Pancreas (tissue), 10 donors: Measurements from ENCODE around the gene MORC2. TPM values are rescaled to one million over a fixed set of nuclear protein-coding genes. Genes with fewer than 3 reads are reported as not detected.

Experiments
- ATAC-seq, 4 donors: fragments of 200-7000 bp; cut with Tn5 transposase; one replicate each; pipeline versions ENCODE4 v1.8.0 to v1.9.1; 2020; ENCODE audit warnings: mild to moderate bottlenecking in 4 of 4, moderate library complexity in 4 of 4
- DNase-seq, 6 donors: peaks; one replicate each; pipeline ENCODE4 v3.0.0-alpha.2; 2020
- FAIRE-seq: peaks from 2 replicates; lab custom pipeline; 2012; peaks lifted over from hg19 to GRCh38; lab: Jason Lieb, UNC
- H3K27ac ChIP-seq, 4 donors: fragments of 200-600 bp; sonication (generic); 1 replicate in 3 of 4; 2 replicates in 1 of 4; pipeline versions ENCODE4 v1.5.0 to v1.8.0; 2020
- H3K27me3 ChIP-seq, 4 donors: fragments of 200-600 bp; one replicate each; pipeline ENCODE4 v1.8.0; 2021
- H3K36me3 ChIP-seq, 3 donors: fragments of 200-600 bp; sonication (generic) in 1 of 3; one replicate each; pipeline versions ENCODE4 v1.5.0 to v1.8.0; 2020 to 2021
- H3K4me1 ChIP-seq, 3 donors: fragments of 200-600 bp; one replicate each; pipeline ENCODE4 v1.8.0; 2021
- H3K4me3 ChIP-seq, 4 donors: fragments of 200-600 bp; sonication (generic) in 2 of 4; one replicate each; pipeline versions ENCODE4 v1.5.0 to v1.8.0; 2020 to 2021
- H3K9me3 ChIP-seq, 4 donors: fragments of 200-600 bp; one replicate each; pipeline ENCODE4 v1.8.0; 2021
- WGBS, 2 donors: extraction: QIAGEN DNeasy Blood & Tissue Kit; methylation state at CpG; one replicate each; pipeline ENCODE4 v1.1.7; 2013; 5-methylcytosine and 5-hydroxymethylcytosine counted together
- intact Hi-C, 3 donors: fragments of 100-400 bp; cut with DNase I; formaldehyde crosslinking; loops; one replicate each; pipeline versions ENCODE4 v1.11.1 to v1.14.2; 2022
- polyA plus RNA-seq, 2 donors: library from polyadenylated mRNA; stranded (reverse); fragments of 200-250 nt; gene quantifications; one replicate each; pipeline ENCODE4 v1.2.3, GENCODE V29; 2013
- total RNA-seq, 6 donors: library from RNA; stranded (reverse); fragmentation: NEBNext Ultra II Directional in 4 of 6; extraction: Animal tissue kit (Norgen Biotek cat#: 25700) in 4 of 6; gene quantifications; one replicate each; pipeline versions ENCODE4 v1.2.1 to v1.2.4, GENCODE V29; 2021 to 2023
- TF ChIP-seq, protein P1 (sequence below), 4 donors: fragments of 200-600 bp; sonication (generic) in 3 of 4; IDR thresholded peaks; one replicate each; pipeline versions ENCODE4 v1.5.0 to v1.8.0; 2021; ENCODE audit warnings: antibody characterized with exemption in 4 of 4
- donor health status: healthy with polysubstance abuse.
- donor health status: DM: no; HTN: no; CAD: no; lungs with moderate emphysema.
- donor health status: DM: no; HTN: no; CAD: no.
- donor health status: control.
- donor health status: control.
- donor health status: Bipolar disorder and iron deficiency.
- donor health status: DM: yes; HTN: yes; CAD: no.
- donor health status: DM: no; HTN: no; CAD: no.
- donor health status: DM: no; HTN: no; CAD: no.
- donor health status: DM: yes; HTN: yes; CAD: no.

The MORC2 gene
- total and polyA plus RNA-seq, 8 donors: 7.8 to 36.1 (median 10.8) TPM

DNA sequence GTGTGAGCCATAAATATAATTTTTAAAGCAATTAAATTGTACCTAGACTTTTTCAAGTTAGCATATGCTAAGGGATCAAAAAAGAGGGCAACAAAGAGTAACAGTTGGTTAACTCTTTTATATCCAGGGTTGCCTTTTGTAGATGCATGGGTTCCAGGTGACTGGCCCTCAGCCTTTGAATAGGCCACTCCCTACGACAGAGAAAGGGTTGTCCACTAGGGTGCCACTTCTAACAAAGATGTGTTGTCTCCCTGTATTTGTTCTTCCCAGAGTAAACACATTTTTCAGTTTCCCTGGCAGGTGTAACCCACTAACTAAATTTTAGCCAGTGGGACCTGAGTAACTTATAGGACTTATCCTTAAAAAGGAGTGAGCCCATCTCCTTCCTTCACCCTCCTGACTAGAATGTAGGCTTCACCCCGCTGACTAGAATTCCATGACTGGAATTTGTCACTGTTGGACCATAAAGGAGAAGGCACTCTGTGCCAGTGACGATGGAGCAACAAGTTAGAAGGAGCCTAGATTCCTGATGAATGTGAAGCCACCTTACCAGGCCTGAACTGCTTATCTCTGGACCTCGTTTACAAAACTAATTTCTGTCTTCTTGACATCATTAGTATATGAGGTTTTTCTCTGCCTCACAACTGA is 17.1 kb upstream of the MORC2 start:
- intact Hi-C loops: no loop called here
- Histone ChIP-seq H3K4me3 (no peak overlapping the region), H3K36me3 (no peaks in the 10 kb centered on the region), H3K4me1 (no peaks in the 10 kb centered on the region), H3K9me3 (no peaks in the 10 kb centered on the region), H3K27me3 (no peaks in the 10 kb centered on the region), H3K27ac (no peak overlapping the region)
- FAIRE-seq (no peak), DNase-seq (no peak), ATAC-seq (peak in 1 of 4 donors; percentile 13)
- TF ChIP-seq, protein P1, sequence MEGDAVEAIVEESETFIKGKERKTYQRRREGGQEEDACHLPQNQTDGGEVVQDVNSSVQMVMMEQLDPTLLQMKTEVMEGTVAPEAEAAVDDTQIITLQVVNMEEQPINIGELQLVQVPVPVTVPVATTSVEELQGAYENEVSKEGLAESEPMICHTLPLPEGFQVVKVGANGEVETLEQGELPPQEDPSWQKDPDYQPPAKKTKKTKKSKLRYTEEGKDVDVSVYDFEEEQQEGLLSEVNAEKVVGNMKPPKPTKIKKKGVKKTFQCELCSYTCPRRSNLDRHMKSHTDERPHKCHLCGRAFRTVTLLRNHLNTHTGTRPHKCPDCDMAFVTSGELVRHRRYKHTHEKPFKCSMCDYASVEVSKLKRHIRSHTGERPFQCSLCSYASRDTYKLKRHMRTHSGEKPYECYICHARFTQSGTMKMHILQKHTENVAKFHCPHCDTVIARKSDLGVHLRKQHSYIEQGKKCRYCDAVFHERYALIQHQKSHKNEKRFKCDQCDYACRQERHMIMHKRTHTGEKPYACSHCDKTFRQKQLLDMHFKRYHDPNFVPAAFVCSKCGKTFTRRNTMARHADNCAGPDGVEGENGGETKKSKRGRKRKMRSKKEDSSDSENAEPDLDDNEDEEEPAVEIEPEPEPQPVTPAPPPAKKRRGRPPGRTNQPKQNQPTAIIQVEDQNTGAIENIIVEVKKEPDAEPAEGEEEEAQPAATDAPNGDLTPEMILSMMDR (IDR thresholded peaks at IDR 0.05): no peak
- 59 to 62% methylated on average over 4 of the region's 4 CpGs for WGBS, 2 donors

DNA sequence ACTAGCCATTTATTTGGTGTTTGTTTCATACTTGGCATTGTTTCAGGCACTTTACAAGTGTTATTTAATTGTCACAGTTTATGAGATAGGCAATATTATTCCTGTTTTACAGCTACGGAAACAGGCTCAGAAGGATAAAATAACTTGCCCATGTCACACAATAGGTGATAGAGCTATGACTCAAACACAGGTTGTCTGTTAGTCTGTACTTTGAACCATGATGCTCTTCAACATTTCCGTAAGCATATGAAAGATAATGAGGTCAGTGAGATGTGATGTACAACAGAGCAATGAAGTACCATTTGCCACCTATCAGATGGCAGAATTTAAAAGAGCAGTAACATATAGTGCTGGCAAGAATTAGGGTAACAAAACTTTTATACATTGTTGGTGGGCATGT is 15.7 kb upstream of the MORC2 start:
- H3K27me3 ChIP-seq: no peaks in the 10 kb centered on the region
- H3K36me3 ChIP-seq: no peaks in the 10 kb centered on the region
- WGBS, 2 donors: 62 to 73% methylated on average over 2 of the region's 2 CpGs
- H3K27ac ChIP-seq: no peak overlapping the region
- no peaks in the 10 kb centered on the region for H3K4me1 ChIP-seq
- FAIRE-seq (no peak), ATAC-seq (no peak), DNase-seq (no peak)
- intact Hi-C loops: no loop called here
- H3K9me3 ChIP-seq: no peaks in the 10 kb centered on the region
- TF ChIP-seq, protein P1 (IDR thresholded peaks at IDR 0.05): no peak
- H3K4me3 ChIP-seq: no peak overlapping the region

DNA sequence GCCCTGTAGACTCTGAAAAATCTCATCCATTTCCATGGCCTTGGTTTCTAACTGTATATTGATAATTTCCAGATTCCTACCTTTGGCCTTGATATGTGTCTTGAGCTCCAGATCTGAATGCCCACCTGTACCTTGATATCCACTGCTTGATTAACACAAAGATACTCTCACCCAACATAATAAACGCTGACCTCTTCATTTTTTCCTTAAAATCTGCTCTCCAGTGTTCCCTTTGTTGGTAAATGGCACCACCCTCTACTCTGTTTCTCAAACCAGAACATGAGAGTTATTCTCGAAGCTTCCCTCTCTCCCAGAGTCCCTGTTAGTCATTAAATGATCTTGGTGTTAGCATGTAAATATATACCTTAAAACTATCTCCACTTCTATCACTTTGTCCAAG is 13.9 kb upstream of the MORC2 start:
- TF ChIP-seq, protein P1 (IDR thresholded peaks at IDR 0.05): no peak
- FAIRE-seq (no peak), DNase-seq (no peak), ATAC-seq (no peak)
- Histone ChIP-seq H3K27ac (no peak overlapping the region), H3K36me3 (no peaks in the 10 kb centered on the region), H3K4me1 (no peaks in the 10 kb centered on the region), H3K4me3 (no peak overlapping the region), H3K27me3 (no peaks in the 10 kb centered on the region), H3K9me3 (no peaks in the 10 kb centered on the region)
- 78 to 82% methylated on average over 2 of the region's 2 CpGs for WGBS, 2 donors
- intact Hi-C loops: no loop called here

DNA sequence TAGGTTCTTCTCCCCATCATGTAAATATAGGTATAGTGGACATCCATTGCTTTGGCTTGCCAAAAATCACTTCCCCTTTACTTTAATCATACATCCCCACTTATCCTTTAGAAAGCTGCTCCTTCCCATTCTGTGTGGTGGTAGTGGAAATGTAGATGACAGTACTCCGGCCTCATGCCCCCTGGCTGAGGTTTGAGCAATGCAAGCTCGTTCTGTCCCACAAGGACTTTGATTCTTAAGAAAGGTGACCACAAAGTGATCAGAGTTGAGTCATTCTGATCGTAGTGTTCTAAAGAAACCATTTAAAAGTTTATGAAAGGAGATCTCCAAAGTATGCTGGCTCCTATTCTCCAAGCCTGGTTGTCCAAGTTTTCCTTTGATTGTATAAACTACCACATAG is 11.4 kb upstream of the MORC2 start:
- no peaks in the 10 kb centered on the region for H3K27me3 ChIP-seq
- peaks cover 0 to 9% (median 0%) of the 10 kb centered on the region in 3 donors for H3K36me3 ChIP-seq
- TF ChIP-seq, protein P1 (IDR thresholded peaks at IDR 0.05): no peak
- intact Hi-C loops: no loop called here
- H3K27ac ChIP-seq: no peak overlapping the region
- no peak overlapping the region for H3K4me3 ChIP-seq
- H3K4me1 ChIP-seq: no peaks in the 10 kb centered on the region
- no peaks in the 10 kb centered on the region for H3K9me3 ChIP-seq
- WGBS, 2 donors: 92 to 95% methylated on average over 3 of the region's 3 CpGs
- no peak for FAIRE-seq
- ATAC-seq: no peak
- no peak for DNase-seq

DNA sequence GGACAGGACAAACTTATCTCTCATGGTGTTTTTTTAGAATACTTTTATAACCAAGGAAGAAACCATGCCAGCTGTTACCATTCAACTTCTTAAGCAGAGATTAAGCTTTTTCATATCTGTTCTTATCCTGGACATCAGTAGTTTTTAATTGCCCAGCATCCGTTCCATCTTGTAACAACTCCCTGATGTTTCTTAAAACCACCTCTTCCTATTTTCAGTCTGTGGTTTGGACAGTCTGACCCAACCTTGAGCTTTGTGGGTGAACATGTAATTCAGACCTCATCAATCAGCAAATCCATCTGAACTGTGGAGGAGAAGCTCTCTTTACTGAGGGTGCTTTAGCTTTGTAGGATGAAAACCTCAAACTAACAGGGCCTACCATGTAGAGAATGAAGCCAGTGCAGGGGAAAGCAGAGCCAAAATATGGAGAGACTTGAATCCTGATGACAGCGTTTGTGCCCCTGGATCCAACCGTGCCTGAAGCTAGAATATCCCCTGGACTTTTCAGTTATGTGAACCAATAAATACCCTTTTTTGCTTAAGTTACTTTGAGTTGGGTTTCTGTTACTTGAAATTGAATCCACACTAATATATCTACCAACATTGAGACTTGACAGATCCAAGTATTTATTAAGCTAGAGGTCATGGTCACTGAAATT is 9.9 kb upstream of the MORC2 start:
- no peaks in the 10 kb centered on the region for H3K4me1 ChIP-seq
- no peak overlapping the region for H3K27ac ChIP-seq
- FAIRE-seq (no peak), DNase-seq (no peak), ATAC-seq (no peak)
- no peak overlapping the region for H3K4me3 ChIP-seq
- H3K36me3 ChIP-seq: peaks cover 0 to 15% (median 0%) of the 10 kb centered on the region in 3 donors
- TF ChIP-seq, protein P1 (IDR thresholded peaks at IDR 0.05): no peak
- H3K27me3 ChIP-seq: no peaks in the 10 kb centered on the region
- H3K9me3 ChIP-seq: no peaks in the 10 kb centered on the region
- intact Hi-C loops: no loop called here
- WGBS, 2 donors: 97 to 98% methylated on average over 3 of the region's 3 CpGs
